ENCODE measurements around the gene IMMP2L. TPM values are rescaled to one million over a fixed set of nuclear protein-coding genes. Genes with fewer than 3 reads are reported as not detected.
"Not testable (repeated sequence)": the region's sequence is repeated elsewhere in the genome, so short reads cannot be mapped to it uniquely, and the experiment has no call there.

The IMMP2L gene
- total RNA-seq, 1 donor from 2014 or later: 31.9 TPM

DNA sequence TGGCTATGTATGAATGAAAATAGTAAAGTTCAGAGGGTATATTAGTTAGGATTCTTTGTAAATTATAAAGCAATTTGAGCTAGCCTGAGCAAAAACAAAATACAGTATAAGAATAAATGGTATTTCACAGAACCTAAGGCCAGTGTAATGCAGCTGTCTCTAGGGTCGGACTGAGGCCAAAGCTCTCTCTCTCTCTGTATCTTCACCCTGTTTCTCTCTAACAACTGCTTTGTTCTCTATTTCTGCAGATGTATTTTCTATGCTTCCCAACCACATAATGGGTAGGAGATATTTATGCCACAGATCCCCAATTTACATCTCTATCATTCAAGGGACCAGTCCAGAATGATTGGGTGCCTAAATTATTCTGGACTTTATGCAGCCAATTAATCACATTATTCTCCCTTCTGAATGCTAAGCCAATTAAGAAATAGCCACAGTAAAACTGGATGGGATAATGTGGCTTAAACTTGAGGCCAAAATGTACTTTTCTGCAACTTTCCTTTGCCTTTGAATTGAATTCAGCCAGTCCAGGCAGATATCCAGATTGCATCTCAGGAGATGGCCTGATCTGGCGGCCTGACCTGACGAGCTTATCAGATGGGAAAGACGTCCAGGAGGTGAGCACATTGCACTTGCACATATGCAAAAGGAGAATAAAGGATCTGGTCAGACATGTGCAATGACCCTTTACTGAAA, 24.6 kb upstream of the IMMP2L start:
- ATAC-seq (ENCODE audit: low read depth): no peak
- ChIA-PET POLR2A (no interaction called here), CTCF (no interaction called here)

DNA sequence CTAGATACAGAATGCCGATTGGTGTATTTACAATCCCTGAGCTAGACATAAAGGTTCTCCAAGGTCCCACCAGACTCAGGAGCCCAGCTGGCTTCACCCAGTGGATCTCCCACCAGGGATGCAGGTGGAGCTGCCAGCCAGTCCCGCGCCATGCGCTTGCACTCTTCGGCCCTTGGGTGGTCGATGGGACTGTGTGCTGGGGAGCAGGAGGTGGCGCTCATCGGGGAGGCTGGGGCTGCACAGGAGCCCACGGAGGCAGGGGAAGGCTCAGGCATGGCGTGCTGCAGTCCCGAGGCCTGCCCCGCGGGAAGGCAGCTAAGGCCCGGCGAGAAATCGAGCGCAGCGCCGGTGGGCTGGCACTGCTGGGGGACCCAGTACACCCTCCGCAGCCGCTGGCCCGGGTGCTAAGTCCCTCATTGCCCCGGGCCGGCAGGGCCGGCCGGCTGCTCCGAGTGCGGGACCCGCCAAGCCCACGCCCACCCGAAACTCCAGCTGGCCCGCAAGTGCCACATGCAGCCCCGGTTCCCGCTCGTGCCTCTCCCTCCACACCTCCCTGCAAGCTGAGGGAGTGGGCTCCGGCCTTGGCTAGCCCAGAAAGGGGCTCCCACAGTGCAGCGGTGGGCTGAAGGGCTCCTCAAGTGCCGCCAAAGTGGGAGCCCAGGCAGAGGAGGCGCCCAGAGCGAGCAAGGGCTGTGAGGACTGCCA, 19.6 kb upstream of the IMMP2L start:
- POLR2A ChIA-PET; H3K27me3 Mint-ChIP-seq; intact Hi-C loops (cut with micrococcal nuclease); ATAC-seq (ENCODE audit: low read depth); H3K4me1 Mint-ChIP-seq; DNase-seq; CTCF ChIA-PET; H3K27ac Mint-ChIP-seq; H3K4me3 Mint-ChIP-seq; H3K36me3 Mint-ChIP-seq (ENCODE audit: low read depth): not testable (repeated sequence)
- H3K9me3 Mint-ChIP-seq: peaks cover 13% of the 10 kb centered on the region

More for the DNA sequence above, 24.6 kb upstream of the IMMP2L start:
- Mint-ChIP-seq H3K27me3 (peaks cover 8% of the 10 kb centered on the region), H3K36me3 (ENCODE audit: low read depth) (no peaks in the 10 kb centered on the region), H3K9me3 (no peaks in the 10 kb centered on the region), H3K27ac (no peak overlapping the region), H3K4me1 (no peaks in the 10 kb centered on the region), H3K4me3 (no peak overlapping the region)
- TF ChIP-seq, protein P1, sequence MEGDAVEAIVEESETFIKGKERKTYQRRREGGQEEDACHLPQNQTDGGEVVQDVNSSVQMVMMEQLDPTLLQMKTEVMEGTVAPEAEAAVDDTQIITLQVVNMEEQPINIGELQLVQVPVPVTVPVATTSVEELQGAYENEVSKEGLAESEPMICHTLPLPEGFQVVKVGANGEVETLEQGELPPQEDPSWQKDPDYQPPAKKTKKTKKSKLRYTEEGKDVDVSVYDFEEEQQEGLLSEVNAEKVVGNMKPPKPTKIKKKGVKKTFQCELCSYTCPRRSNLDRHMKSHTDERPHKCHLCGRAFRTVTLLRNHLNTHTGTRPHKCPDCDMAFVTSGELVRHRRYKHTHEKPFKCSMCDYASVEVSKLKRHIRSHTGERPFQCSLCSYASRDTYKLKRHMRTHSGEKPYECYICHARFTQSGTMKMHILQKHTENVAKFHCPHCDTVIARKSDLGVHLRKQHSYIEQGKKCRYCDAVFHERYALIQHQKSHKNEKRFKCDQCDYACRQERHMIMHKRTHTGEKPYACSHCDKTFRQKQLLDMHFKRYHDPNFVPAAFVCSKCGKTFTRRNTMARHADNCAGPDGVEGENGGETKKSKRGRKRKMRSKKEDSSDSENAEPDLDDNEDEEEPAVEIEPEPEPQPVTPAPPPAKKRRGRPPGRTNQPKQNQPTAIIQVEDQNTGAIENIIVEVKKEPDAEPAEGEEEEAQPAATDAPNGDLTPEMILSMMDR (IDR thresholded peaks at IDR 0.05): no peak
- intact Hi-C loops (cut with micrococcal nuclease): no loop called here
- DNase-seq: no peak

DNA sequence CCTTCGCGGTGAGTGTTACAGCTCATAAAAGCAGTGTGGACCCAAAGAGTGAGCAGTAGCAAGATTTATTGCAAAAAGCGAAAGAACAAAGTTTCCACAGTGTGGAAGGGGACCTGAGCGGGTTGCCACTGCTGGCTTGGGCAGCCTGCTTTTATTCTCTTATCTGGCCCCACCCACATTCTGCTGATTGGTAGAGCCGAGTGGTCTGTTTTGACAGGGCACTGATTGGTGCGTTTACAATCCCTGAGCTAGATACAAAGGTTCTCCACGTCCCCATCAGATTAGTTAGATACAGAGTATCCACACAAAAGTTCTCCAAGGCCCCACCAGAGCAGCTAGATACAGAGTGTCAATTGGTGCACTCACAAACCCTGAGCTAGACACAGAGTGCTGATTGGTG, 18.9 kb upstream of the IMMP2L start:
- ATAC-seq (ENCODE audit: low read depth); POLR2A ChIA-PET; H3K36me3 Mint-ChIP-seq (ENCODE audit: low read depth); H3K27ac Mint-ChIP-seq; intact Hi-C loops (cut with micrococcal nuclease); CTCF ChIA-PET; H3K4me3 Mint-ChIP-seq; H3K27me3 Mint-ChIP-seq; DNase-seq; H3K4me1 Mint-ChIP-seq: not testable (repeated sequence)
- peaks cover 17% of the 10 kb centered on the region for H3K9me3 Mint-ChIP-seq

DNA sequence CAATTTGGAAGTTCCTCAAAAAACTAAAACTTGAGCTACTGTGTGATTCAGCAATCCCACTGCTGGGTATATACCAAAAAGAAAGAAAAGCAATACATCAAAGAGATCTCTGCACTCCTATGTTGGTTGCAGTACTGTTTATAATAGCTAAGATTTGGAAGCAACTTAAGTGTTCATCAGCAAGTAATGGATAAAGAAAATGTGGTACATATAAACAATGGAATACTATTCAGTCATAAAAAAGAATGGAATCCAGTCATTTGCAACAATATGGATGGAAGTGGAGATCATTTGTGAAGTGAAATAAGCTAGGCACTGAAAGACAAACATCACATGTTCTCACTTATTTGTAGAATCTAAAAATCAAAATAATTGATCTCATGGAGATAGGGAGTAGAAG, 16.5 kb upstream of the IMMP2L start:
- Mint-ChIP-seq H3K36me3 (ENCODE audit: low read depth) (no peaks in the 10 kb centered on the region), H3K4me1 (no peaks in the 10 kb centered on the region), H3K4me3 (no peak overlapping the region), H3K27me3 (no peaks in the 10 kb centered on the region), H3K9me3 (peaks cover 20% of the 10 kb centered on the region), H3K27ac (no peak overlapping the region)
- ATAC-seq (ENCODE audit: low read depth): no peak
- intact Hi-C loops (cut with micrococcal nuclease): no loop called here
- no peak for DNase-seq
- POLR2A ChIA-PET: no interaction called here
- CTCF ChIA-PET: no interaction called here
- TF ChIP-seq, protein P1 (IDR thresholded peaks at IDR 0.05): no peak

DNA sequence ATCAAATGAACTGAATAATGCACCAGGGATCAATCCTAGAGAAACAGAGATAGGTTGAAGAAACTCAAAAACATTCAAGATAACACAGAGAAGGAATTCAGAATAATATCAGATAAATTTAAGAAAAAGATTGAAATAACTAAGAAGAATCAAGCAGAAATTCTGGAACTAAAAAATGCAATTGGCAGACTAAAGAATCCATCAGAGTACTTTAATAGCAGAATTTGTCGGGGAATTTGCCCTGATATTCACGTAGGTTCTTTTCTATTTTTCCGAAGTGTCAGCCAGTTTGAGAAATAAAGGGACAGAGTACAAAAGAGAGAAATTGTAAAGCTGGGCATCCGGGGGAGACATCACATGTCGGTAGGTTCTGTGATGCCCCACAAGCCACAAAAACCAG, 9.4 kb upstream of the IMMP2L start:
- Mint-ChIP-seq H3K27ac (no peak overlapping the region), H3K27me3 (peaks cover 8% of the 10 kb centered on the region), H3K9me3 (peaks cover 18% of the 10 kb centered on the region), H3K36me3 (ENCODE audit: low read depth) (no peaks in the 10 kb centered on the region), H3K4me1 (peaks cover 11% of the 10 kb centered on the region), H3K4me3 (no peak overlapping the region)
- CTCF ChIA-PET: no interaction called here
- intact Hi-C loops (cut with micrococcal nuclease): no loop called here
- TF ChIP-seq, protein P1 (IDR thresholded peaks at IDR 0.05): no peak
- ATAC-seq (ENCODE audit: low read depth) (no peak), DNase-seq (no peak)
- POLR2A ChIA-PET: no interaction called here

DNA sequence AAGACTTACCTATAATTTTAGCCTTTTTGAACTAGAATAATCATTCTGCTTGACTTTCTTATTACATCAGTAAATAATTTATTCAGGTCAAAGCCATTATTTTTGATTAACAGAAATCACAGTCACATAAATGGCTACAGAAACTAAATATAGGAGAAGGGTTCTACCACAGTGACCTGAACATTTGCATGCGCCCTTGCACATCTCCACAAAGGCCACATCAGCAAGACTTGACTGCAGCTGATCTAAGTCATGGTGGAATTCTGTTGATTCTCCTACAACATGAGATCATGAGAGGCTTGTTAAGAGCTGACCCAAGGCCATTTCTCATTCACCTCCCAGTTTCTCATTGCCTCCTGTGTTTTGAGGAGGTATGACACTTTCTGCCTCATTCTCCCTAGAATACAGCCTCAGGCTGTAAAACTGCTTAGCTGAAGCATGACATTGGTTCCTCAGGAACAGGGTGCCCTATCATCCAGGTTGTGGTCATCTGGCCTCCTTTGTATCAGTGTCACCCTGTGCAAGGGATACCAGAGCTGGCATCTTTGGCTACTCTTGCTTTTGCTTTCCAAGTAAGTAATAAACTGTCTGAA, 6.7 kb upstream of the IMMP2L start:
- H3K9me3 Mint-ChIP-seq: peaks cover 12% of the 10 kb centered on the region
- ATAC-seq (ENCODE audit: low read depth) (no peak), DNase-seq (no peak)
- H3K4me1 Mint-ChIP-seq: peaks cover 11% of the 10 kb centered on the region
- H3K36me3 Mint-ChIP-seq (ENCODE audit: low read depth): no peaks in the 10 kb centered on the region
- intact Hi-C loops (cut with micrococcal nuclease): no loop called here
- H3K4me3 Mint-ChIP-seq: no peak overlapping the region
- TF ChIP-seq, protein P1 (IDR thresholded peaks at IDR 0.05): no peak
- CTCF ChIA-PET: no interaction called here
- no peak overlapping the region for H3K27ac Mint-ChIP-seq
- POLR2A ChIA-PET: no interaction called here
- H3K27me3 Mint-ChIP-seq: peaks cover 11% of the 10 kb centered on the region
